ENCODE data around the gene ADAM8. TPM values are rescaled to one million over a fixed set of nuclear protein-coding genes. Genes with fewer than 3 reads are reported as not detected.

The ADAM8 gene
- polyA plus RNA-seq, 1 experiment = 0.77 TPM

DNA sequence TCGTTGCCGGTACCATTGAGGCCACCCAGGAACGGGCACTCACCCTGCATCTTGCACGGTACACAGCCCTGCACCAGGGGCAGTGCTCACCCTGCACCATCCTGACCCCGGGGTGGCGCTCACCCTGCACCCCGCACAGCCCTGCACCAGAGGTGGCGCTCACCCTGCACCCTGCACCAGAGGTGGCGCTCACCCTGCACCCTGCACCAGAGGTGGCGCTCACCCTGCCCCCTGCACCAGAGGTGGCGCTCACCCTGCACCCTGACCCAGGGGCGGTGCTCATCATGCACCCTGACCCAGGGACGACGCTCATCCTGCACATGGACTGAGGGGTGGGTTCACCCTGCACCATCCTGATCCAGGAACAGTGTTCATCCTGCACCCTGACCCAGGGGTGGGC is 25.6 kb upstream of the ADAM8 start:
- TF ChIP-seq, protein P1, sequence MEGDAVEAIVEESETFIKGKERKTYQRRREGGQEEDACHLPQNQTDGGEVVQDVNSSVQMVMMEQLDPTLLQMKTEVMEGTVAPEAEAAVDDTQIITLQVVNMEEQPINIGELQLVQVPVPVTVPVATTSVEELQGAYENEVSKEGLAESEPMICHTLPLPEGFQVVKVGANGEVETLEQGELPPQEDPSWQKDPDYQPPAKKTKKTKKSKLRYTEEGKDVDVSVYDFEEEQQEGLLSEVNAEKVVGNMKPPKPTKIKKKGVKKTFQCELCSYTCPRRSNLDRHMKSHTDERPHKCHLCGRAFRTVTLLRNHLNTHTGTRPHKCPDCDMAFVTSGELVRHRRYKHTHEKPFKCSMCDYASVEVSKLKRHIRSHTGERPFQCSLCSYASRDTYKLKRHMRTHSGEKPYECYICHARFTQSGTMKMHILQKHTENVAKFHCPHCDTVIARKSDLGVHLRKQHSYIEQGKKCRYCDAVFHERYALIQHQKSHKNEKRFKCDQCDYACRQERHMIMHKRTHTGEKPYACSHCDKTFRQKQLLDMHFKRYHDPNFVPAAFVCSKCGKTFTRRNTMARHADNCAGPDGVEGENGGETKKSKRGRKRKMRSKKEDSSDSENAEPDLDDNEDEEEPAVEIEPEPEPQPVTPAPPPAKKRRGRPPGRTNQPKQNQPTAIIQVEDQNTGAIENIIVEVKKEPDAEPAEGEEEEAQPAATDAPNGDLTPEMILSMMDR (IDR thresholded peaks at IDR 0.05; ENCODE audit: insufficient read depth, low read depth, low read length) = no peak
- H3K36me3 ChIP-seq (ENCODE audit: control insufficient read depth, insufficient read depth, low read length) = peaks cover 28% of the 10 kb centered on the region
- H3K4me3 ChIP-seq (ENCODE audit: low read depth, low read length) = no peak overlapping the region
- no peak for DNase-seq (ENCODE audit: low read depth)
- ChIA-PET POLR2A (no interaction called here), CTCF (no interaction called here)
- H3K27me3 ChIP-seq (ENCODE audit: control insufficient read depth, insufficient read depth, low read length) = no peaks in the 10 kb centered on the region

DNA sequence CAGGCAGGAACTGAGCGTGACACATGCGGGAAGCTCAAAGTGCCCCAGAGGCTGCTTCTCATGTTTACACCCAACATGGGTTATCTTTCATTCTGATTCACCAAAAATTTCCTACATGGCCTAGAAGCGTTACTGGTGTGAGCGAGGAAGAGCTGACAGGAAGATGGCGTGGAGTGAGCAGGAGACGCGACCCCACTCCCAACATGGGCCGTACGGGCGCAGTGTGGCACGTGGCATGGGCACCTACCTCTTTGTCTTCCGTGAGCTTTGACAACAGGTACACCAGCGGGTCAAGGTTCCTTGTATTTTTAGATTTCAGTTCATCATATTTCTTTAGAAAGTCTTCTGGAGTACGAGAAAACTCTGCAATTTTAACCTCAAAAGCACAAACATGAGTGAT is 23.1 kb upstream of the ADAM8 start:
- POLR2A ChIA-PET = no interaction called here
- Histone ChIP-seq H3K27me3 (ENCODE audit: control insufficient read depth, insufficient read depth, low read length) (no peaks in the 10 kb centered on the region), H3K36me3 (ENCODE audit: control insufficient read depth, insufficient read depth, low read length) (peaks cover 44% of the 10 kb centered on the region), H3K4me3 (ENCODE audit: low read depth, low read length) (no peak overlapping the region)
- TF ChIP-seq, protein P1 (IDR thresholded peaks at IDR 0.05; ENCODE audit: insufficient read depth, low read depth, low read length) = no peak
- CTCF ChIA-PET = interaction anchor here (1.3 kb wide), 1 partner anchor 30 kb away, joined by 4 read pairs; no protein-coding TSS in a partner anchor
- no peak for DNase-seq (ENCODE audit: low read depth)

DNA sequence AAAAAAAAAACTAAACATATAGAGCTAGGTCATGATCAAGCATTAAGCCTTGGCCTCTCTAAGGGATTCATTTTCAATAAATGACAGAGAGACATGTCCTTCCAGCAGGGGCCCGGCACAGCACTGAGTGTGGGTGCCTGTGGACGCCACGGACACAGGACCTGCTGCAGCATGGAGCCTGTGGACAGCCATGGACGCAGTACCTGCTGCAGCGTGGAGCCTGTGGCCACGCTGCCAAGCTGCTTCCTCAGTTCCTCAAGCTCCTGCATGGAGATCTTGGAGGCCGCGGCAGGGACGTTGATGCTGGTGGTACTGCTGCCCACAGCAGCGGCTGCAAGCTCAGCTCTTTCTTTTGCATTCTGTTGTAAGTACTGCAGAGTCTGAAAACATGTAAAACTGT is 22.6 kb upstream of the ADAM8 start:
- no peak for DNase-seq (ENCODE audit: low read depth)
- Histone ChIP-seq H3K4me3 (ENCODE audit: low read depth, low read length) (no peak overlapping the region), H3K36me3 (ENCODE audit: control insufficient read depth, insufficient read depth, low read length) (peaks cover 44% of the 10 kb centered on the region), H3K27me3 (ENCODE audit: control insufficient read depth, insufficient read depth, low read length) (no peaks in the 10 kb centered on the region)
- ChIA-PET CTCF (interaction anchor here (1.3 kb wide), 1 partner anchor 30 kb away, joined by 4 read pairs; no protein-coding TSS in a partner anchor), POLR2A (no interaction called here)
- TF ChIP-seq, protein P1 (IDR thresholded peaks at IDR 0.05; ENCODE audit: insufficient read depth, low read depth, low read length) = no peak

DNA sequence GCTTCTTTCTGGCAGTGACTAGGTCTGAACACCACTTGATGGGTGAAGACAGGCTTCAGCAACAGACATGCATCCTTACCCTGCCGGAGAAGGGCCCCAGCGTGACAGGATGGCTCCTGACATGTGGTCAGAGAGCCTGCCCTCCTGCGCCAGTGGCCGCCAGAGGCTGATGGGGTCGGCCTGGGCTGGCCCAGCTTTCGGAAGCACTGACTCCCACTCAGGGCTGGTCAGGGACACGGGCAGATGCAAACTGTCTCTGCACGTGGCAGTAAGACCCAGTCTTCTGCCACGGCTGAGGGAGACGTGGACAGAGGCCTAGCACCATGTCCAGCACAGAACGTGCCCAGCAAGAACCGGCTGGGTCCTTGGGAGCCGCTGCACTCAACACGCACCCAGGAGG is 21.8 kb upstream of the ADAM8 start:
- TF ChIP-seq, protein P1 (IDR thresholded peaks at IDR 0.05; ENCODE audit: insufficient read depth, low read depth, low read length) = no peak

DNA sequence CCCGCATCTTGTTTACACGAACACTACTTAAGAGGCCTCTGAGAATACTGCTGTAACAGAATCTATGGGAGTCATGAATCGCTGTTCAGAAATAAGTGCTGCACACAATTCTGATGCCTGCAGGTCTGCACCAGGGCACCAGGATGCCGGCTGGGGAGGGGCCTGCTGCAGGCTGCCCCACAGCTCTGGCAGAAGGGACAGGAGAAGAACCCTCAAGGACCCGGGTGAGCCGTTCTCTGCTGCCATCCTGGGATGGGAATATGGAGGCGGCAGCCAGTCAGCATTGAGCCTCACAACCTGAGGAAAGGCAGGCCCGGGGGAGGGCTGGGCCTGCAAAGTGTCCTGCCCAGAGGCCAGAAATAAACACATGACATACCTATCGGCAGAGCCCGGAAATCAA is 20.8 kb upstream of the ADAM8 start:
- ChIA-PET CTCF (no interaction called here), POLR2A (no interaction called here)
- TF ChIP-seq, protein P1 (IDR thresholded peaks at IDR 0.05; ENCODE audit: insufficient read depth, low read depth, low read length) = no peak
- no peak for DNase-seq (ENCODE audit: low read depth)
- Histone ChIP-seq H3K4me3 (ENCODE audit: low read depth, low read length) (no peak overlapping the region), H3K27me3 (ENCODE audit: control insufficient read depth, insufficient read depth, low read length) (no peaks in the 10 kb centered on the region), H3K36me3 (ENCODE audit: control insufficient read depth, insufficient read depth, low read length) (peaks cover 44% of the 10 kb centered on the region)

More for the DNA sequence above, 21.8 kb upstream of the ADAM8 start:
- Histone ChIP-seq H3K27me3 (ENCODE audit: control insufficient read depth, insufficient read depth, low read length) (no peaks in the 10 kb centered on the region), H3K4me3 (ENCODE audit: low read depth, low read length) (no peak overlapping the region), H3K36me3 (ENCODE audit: control insufficient read depth, insufficient read depth, low read length) (peaks cover 44% of the 10 kb centered on the region)
- DNase-seq (ENCODE audit: low read depth) = no peak
- POLR2A ChIA-PET = no interaction called here
- CTCF ChIA-PET = interaction anchor here (0.7 kb wide), 1 partner anchor 14 kb away, joined by 3 read pairs; no protein-coding TSS in a partner anchor
